GM19455 (cell line): ENCODE data around the gene RARA.

ENCODE experiments used
- ATAC-seq: cut with Tn5 transposase; IDR thresholded peaks from one replicate; pipeline ENCODE4 v1.9.1; 2021; ENCODE audit not compliant: unreplicated experiment

RARA gene

GRCh38 chr17:40315678-40316570 is 6.9 kb downstream of the RARA start:
- ATAC-seq = no peak

GRCh38 chr17:40316571-40317344 is 7.8 kb downstream of the RARA start:
- no peak for ATAC-seq

GRCh38 chr17:40317345-40317873 is 8.4 kb downstream of the RARA start:
- ATAC-seq = no peak

- peak; percentile 48 for ATAC-seq
These were observed 9.2 kb downstream of the RARA start for GRCh38 chr17:40317880-40318829.

GRCh38 chr17:40318830-40319391 is 9.9 kb downstream of the RARA start:
- no peak for ATAC-seq

- ATAC-seq = no peak
These were observed 10.9 kb downstream of the RARA start for GRCh38 chr17:40319651-40320540.

- ATAC-seq = no peak
These were observed 12.0 kb downstream of the RARA start for GRCh38 chr17:40320756-40321523.

- ATAC-seq = no peak
These were observed 12.5 kb downstream of the RARA start for GRCh38 chr17:40321524-40321929.

- no peak for ATAC-seq
These were observed 13.0 kb downstream of the RARA start for GRCh38 chr17:40321961-40322357.

GRCh38 chr17:40322358-40323315 is 13.7 kb downstream of the RARA start:
- peak; percentile 38 for ATAC-seq

GRCh38 chr17:40323391-40324381 is 14.7 kb downstream of the RARA start:
- ATAC-seq = no peak

GRCh38 chr17:40325156-40326013 is 16.4 kb downstream of the RARA start:
- ATAC-seq = no peak

- no peak for ATAC-seq
These were observed 17.2 kb downstream of the RARA start for GRCh38 chr17:40326014-40326831.

GRCh38 chr17:40326832-40327199 is 17.8 kb downstream of the RARA start:
- ATAC-seq = no peak
